Amygdala (tissue), 56 donors: ENCODE data around the gene ATP23.

Experiments used
- DNase-seq, 56 donors: peaks; one replicate each; lab custom pipeline; 2025; lab: John Stamatoyannopoulos, UW

The ATP23 gene

DNA sequence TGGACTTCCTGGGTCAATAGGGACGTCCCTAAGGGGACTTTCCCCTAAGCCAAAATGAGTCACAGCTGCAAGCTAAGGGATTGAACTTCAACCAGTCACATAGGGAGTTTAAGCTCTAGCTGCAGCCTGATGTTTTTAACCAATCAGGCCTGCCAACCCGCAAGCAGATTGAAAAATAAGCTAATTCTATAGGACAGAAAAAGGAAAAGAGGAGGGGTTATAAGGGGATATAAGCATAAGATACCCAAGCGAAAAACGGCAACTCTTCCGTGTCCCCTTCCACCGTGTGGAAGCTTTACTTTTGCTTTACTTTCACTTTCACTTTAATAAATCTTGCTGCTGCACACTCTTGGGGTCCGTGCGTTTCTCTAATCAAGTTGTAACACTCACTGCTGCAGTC, 24.4 kb downstream of the ATP23 start:
- no peak for DNase-seq

DNA sequence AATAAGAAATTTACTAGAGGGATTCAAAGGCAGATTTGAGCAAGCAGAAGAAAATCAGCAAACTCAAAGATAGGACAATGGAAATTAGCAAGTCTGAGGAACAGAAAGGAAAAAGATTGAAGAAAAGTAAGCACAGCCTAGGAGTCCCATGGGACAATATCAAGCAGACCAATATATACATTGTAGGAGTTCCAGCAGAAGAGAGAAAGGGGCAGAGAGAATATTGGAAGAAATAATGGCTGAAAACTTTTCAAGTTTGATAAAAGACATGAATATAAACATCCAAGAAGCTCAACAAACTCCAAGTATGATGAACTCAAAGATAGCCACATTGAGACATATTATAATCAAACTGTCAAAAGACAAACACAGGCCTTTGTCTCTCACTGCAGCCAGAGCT, 25.2 kb downstream of the ATP23 start:
- no peak for DNase-seq

DNA sequence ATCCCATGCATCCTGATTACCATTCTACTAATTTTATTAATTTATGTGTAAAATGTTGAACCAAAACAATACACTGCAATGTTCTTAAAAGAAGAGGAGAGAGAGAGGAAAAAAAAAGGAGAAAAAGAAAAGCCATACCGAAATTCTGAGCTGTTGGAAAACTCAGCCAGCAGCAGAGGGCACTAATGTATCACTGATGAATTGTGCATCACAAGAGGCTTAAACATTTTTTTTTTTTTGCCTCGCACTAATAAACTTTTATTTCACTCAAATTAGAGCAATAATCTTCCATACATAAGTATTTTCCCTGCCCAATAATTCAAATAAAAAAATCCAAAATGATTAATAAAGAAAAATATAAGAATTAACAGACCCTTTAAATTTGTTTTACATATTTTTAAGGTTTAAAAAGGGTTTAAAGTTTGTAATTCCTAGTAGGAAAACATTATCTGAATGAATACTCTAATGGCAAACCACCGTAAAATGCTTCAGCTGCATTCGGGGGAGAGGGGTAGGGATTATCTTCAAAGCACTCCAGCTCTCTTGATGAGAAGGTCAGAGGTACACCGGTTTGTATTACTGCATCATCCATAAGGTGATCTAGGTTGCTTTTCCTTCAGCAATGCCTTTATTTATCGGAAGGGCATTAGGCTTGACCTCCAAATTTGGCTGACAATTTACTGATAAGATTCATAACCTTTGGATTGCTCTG, 41.9 kb downstream of the ATP23 start:
- peak in 9 of 56 donors; percentile 1 to 43 (median 12) for DNase-seq

DNA sequence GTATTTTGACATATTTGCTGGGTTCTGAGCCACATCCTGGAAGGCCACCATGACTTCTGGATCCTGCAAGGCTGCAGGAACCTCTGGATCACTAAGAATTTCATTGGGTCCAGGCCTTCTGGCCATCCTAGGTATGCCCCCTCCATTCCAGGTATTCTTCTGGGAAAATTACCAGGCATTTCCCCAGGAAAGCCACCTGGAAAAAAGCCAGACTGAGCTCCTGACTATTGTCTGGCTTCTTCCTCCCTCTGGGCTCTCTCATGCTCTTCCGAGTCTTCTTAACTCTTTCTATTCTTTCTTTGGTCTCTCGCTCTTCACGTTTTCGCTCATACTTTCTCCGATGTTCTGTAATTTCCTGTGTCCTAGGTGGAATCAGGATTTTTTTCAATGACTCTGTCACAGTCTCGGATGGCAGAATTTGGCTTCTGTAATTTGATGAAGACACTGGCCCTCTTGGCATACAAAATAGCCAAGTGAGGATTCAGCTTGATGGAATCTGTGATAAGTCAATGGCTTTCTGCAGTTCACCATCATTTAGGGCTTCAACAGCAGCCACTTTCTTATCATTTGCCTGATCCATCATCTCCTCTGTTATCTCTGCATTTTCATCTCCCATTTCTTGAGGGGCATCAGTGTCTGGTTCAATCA, 42.6 kb downstream of the ATP23 start:
- DNase-seq: no peak

DNA sequence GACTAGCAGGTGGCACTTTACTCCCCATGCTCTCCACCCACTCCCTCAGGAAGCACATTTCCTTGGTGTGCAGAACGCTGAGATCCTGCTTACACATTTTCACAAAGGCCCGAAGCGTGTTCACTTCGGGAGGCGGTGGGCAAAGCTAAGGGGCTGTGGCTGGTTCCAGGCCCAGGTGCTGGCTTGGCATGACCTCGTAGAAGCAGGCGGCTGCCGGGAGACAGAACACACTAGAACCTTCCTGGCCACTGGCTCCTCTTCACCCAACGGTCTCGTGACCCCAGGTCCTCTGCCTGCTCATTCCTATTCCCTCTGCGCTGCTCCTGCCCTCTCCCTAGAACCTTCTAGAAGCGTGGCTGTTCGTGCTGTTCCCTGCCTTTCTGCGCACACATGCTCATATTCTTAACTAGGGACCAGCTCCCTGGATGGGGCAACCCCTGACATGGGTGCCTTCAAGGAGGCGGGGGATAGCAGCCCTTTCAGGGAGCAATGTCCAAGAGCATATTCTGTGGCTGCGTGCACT, 43.3 kb downstream of the ATP23 start:
- peak in 2 of 56 donors; percentile 9 for DNase-seq

DNA sequence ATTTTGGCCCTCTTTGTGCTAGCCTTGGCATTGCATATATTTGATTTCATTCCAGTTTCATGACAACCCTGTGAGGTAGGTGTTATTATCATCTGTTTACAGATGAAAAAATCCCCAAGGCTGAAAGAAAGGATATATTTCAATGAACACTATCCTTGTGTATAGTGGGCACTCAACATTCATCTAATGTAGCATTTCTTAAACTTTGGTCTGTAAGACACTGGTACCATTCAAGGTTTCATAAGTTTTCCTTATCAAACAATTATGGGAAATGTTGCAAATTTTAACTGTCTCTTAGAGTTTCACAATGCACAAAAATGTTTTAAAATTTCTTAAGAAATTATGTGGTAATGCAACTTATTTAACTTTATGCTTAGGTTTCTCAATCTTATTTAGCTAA, 44.3 kb downstream of the ATP23 start:
- DNase-seq: no peak

DNA sequence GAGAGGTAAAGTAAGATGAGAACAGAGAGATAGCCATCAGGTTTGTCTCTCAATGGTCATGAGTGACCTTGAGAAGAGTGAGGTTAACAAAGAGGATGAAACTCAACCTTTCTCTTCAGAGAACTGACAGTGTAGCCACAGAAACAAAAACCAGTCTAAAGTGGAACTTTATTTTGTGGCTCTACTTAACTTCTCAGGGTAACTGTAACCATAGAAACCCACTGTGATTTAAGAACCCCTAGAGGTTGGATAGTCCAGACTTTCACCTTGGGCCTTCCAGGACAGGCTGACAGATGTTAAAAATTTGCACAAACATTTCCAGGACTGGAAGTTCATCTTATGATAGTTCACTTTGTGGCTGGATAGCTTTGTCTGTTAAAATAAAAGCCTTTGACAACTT, 48.5 kb downstream of the ATP23 start:
- no peak for DNase-seq

DNA sequence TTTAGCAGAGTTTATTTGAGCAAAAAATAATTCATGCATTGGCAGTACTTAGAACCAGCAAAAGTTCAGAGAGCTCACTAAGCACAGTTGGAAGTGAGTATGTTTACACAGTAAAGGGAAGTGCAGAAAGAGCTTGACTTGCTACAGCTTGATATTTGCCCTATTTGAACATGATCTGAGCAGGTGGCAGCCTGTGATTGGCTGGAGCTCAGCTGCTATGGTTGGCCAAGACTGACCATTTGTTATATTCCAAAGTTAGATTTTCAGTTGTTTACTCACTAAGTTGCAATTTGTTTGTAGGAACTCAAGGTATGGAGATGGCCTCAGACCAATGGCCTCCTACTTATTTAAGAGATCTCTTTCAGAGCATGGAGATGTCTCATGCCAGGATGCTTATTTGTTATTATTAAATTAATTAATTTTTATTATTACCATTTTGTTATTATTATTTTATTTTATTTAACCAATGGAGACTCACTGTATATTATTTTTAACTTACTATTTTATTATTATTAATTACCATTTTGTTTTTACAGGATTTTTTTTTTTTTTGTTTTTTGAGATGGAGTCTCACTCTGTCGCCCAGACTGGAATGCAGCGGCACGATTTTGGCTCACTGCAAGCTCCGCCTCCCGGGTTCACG, 49.0 kb downstream of the ATP23 start:
- DNase-seq: no peak

DNA sequence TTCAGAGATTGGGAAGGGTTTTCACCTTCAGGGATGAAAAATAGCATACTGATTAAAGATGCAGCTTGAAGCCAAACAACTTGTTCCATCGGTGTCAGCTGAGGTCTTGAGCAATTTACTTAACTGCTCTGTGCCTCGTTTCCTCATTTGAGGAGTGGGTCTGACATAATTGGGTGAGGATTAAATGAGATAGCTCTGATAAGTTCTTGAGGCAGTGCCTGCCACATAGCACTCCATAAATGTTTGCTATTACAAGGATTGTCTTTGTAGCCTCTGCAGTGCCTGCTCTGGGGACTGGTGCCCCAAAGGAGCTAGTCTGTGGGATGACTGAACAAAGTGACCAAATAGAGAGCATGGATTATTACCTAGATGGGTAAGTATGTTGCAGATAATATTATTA, 50.6 kb downstream of the ATP23 start:
- no peak for DNase-seq

DNA sequence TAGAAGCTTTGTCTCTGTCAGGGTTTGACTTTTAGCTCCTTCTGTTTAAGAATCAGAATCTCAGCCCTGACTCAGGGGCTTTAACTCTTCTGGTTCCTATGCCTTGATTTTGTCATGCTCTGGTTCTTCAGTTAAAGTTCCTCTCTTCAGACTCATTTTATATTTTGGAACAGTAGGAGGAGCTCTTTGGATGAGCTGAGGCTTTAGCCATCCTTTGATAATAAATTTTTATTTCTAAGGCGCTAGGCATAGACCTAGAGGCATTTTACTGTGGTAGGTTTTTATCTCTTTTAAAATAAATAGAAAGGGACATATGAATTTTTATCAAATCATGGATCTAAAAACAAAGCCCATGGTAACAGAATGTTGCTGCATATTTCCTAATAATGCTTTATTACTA, 51.7 kb downstream of the ATP23 start:
- DNase-seq: no peak

DNA sequence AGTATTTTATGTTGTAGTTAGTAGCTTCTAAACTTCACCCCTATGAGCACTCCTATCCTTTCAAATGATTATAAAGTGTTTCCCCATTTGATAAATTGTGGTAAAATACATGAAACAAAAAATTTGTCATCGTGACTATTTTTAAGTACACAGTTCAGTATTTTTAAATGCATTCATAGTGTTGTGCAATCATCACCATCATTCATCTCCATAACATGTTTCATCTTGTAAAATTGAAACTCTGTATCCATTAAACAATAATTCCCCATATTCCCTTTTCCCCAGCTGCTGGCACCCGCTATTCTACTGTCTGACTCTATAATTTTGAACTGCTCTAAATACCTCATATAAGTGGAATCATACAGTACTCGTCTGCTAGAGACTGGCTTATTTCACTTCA, 52.5 kb downstream of the ATP23 start:
- no peak for DNase-seq

DNA sequence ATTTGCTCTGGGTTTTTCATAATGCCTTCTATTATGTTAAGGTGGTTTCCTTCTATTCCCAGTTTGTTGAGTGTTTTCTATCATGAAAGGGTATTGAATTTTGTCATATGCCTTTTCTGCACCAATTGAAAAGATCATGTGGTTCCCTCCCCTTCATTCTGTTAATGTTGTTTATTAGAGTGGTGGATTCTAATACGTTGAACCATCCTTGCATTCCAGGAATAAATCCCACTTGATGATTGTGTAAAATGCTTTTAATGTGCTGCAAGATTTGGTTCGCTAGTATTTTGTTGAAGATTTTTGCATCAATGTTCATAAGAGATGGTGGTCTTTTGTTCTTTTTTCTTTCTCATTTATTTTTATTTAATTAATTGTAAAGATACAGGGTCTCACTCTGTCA, 55.2 kb downstream of the ATP23 start:
- no peak for DNase-seq

DNA sequence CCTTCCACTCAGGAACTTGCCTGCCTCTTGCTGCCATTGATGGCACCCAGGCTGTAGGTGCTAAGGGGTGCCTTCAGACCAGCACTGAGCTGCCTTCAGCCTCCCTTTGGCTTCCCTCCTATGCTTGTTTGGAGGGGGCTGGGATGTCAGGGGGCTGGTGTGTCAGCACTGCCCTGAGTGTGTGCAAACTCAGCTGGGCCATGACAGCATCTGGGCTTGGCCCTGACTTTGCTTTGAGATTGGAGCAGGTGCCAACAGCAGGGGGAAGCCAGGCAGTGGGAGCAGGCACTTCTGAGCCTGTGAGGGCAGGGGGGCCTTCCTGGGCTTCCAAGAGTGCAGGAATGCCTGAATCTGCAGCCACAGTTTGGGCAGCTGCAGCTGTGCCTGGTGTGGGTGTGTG, 56.9 kb downstream of the ATP23 start:
- DNase-seq: no peak

DNA sequence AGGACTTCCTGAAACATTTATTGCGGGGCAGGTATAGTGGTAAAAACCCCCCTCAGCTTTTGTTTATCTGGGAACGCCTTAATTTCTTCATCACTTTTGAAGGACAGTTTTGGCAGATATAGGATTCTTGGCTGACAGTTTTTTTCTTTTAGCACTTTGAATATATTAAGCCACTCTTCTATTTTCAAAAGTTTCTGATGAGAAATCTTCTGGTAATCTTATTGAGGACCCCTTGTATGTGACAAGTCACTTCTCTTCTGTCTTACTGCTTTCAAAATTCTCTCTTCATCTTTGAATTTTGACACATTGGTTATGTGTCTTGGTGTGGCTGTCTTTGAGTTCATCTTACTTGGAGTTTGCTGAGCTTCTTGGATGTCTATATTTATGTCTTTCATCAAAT, 59.1 kb downstream of the ATP23 start:
- no peak for DNase-seq

DNA sequence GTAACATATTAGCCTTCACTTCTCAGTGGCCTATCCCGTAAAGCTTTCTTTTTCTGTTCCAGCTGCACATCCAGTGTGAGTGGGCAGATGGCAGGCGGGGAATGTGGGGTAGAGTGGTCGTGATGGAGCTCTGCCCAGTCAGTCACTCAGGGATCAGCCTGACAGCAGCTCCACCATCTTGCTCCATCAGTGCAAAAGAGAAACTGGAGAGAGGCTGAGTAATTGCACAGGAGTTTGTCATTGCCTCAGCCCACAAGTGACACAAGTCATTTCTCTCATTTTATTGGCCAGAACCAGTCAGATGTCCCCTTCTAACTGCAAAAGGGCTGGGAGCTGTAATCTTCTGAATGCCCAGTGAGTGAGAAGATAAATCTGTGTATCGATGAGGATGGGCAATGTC, 66.5 kb downstream of the ATP23 start:
- no peak for DNase-seq

DNA sequence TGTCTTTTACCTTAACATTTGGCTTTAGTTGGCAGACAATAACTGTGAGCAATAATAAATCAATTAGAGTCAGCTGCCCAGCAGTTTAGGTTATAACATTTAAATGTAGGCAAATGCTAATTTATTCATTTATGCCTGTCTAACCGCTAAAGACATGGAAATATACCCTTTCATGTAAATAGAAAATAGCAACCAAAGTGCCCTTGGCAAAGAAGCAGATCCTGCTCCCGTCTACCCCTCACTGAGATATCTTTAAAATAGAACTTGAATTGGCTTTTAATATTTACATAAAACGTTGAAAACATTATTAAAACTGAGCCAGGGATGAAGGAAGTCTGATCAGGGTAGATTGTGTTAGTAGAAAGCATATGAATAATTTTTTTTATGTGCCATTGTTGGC, 67.3 kb downstream of the ATP23 start:
- DNase-seq: no peak
